AG10803 (cell line): Measurements from ENCODE around the gene NBEAL1.
"Not testable (repeated sequence)": the region's sequence is repeated elsewhere in the genome, so short reads cannot be mapped to it uniquely, and the experiment has no call there.

ENCODE experiments used
- DNase-seq: peaks from one replicate; pipeline ENCODE4 v3.0.0; 2010; ENCODE audit warnings: low read depth
- H3K4me3 ChIP-seq: 2 replicates; pipeline ENCODE4 v1.5.1; 2011; ENCODE audit warnings: mild to moderate bottlenecking, low read length, control low read depth
- TF ChIP-seq, protein P1 (sequence below): conservative IDR thresholded peaks from 2 replicates; pipeline ENCODE4 v1.5.1; 2011; ENCODE audit warnings: mild to moderate bottlenecking, low read length, control low read depth, inconsistent platforms

The NBEAL1 gene

DNA sequence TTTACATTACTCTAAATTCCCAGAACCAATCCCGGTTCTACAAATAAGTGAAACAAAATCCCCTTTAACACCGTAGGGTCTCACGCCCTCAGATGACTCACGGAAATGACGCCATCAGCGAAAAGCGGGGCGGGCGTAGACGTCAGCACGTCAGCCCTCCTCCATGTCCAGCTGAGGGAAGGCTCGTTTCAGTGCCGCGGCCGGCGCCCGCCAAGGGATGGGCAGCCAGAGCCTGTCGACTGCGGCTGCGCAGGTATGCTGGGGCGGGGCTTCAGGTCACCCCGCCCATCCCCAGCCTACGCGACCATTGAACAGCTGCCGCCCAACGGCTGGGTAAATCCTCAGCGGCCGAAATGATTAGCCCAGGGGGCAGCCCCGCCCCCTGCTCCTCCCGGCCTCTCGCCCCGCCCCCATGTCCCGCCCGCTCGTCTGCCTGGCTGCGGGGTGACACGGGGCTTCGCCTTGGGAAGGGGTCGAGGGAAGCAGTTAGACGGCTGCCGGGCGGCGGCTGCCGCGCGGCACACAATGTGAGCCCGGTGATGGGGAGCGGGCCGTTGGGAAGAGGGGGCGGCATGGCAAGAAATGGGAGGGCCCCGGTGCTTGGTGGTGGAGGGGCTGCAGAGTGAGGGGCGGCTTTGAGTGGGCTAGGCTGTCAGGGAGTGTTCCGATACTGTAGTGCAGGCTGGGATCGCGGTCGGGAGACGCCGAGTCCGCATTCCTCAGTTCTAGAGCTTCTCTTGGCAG, at the start of gene NBEAL1:
TSS of gene NBEAL1 (plus strand) at position 420 of the 744 bp plus-strand sequence. CDS start 1,510 bp downstream, outside the sequence.
- TF ChIP-seq, protein P1, sequence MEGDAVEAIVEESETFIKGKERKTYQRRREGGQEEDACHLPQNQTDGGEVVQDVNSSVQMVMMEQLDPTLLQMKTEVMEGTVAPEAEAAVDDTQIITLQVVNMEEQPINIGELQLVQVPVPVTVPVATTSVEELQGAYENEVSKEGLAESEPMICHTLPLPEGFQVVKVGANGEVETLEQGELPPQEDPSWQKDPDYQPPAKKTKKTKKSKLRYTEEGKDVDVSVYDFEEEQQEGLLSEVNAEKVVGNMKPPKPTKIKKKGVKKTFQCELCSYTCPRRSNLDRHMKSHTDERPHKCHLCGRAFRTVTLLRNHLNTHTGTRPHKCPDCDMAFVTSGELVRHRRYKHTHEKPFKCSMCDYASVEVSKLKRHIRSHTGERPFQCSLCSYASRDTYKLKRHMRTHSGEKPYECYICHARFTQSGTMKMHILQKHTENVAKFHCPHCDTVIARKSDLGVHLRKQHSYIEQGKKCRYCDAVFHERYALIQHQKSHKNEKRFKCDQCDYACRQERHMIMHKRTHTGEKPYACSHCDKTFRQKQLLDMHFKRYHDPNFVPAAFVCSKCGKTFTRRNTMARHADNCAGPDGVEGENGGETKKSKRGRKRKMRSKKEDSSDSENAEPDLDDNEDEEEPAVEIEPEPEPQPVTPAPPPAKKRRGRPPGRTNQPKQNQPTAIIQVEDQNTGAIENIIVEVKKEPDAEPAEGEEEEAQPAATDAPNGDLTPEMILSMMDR: no peak
- DNase-seq: peak; percentile 98
- peak within 1 kb of the TSS; percentile 87 for H3K4me3 ChIP-seq

DNA sequence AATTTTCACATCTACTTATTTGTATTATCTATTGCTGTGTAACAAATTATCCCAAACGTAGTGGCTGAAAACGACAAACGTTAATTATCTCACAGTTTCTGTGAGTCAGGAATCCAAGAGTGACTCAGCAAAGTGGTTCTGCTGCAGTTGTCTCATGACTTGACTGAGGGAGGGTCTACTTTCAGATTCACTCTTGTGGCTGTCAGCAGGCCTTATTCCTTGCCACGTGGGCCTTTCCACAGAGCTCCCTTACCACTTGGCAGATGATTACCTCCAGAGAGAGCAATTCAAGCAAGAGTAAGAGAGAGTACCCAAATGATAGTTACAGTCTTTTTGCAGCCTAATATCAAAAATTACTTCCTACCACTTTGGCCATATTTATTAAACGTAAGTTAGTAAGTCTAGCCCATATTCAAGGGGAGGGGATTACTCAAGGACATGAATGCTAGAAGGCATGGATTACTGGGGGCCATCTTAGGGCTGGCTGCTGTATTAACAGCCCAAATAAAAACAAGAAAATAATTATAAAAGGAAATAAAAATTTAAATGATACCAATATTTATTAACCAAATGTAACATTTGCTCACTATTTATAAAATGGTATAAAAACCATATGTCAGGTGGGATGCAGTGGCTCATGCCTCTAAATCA, 48.7 kb upstream of the NBEAL1 start:
- H3K4me3 ChIP-seq: no peak overlapping the region
- peak; percentile 8 for DNase-seq
- TF ChIP-seq, protein P1: no peak

DNA sequence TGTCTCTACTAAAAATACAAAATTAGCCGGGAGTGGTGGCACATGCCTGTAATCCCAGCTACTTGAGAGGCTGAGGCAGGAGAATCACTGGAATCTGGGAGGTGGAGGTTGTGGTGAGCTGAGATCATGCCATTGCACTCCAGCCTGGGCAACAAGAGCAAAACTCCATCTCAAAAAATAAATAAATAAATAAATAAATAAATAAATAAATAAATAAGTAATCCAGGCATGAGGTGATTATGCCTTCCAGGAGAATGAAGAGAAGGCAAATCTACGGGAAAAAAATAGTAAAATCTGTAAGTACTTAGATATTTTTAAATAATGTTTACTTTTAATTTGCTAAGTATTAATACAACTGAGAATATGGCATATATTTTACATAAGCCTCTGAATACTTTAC, 45.3 kb upstream of the NBEAL1 start:
- not testable (repeated sequence) for H3K4me3 ChIP-seq, DNase-seq

GRCh38 chr2:202976809-202977208, 37.9 kb upstream of the NBEAL1 start:
- H3K4me3 ChIP-seq: no peak overlapping the region
- TF ChIP-seq, protein P1: no peak

GRCh38 chr2:202982779-202983491, 31.7 kb upstream of the NBEAL1 start:
- DNase-seq: no peak
- no peak overlapping the region for H3K4me3 ChIP-seq
- TF ChIP-seq, protein P1: no peak

More at GRCh38 chr2:202976809-202977208, 37.9 kb upstream of the NBEAL1 start:
- no peak for DNase-seq

- TF ChIP-seq, protein P1: no peak
- no peak for DNase-seq
- no peak overlapping the region for H3K4me3 ChIP-seq
Measured at GRCh38 chr2:202989749-202990148, 24.9 kb upstream of the NBEAL1 start.

GRCh38 chr2:202990501-202990900, 24.2 kb upstream of the NBEAL1 start:
- H3K4me3 ChIP-seq: no peak overlapping the region
- TF ChIP-seq, protein P1: no peak
- no peak for DNase-seq

DNA sequence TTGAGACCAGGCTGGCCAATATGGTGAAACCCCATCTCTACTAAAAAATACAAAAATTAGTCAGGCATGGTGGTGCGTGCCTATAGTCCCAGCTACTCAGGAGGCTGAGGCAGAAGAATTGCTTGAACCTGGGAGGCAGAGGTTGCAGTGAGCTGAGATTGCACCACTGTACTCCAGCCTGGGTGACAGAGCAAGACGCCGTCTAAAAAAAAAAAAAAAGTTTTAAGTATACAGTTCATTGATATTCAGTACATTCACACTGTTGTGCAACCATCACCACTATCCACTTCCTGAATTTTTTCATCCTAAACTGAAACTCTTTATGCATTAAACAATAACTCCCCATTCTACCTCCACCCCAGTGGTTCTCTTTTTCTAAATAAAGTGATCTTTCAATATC, 17.6 kb upstream of the NBEAL1 start:
- not testable (repeated sequence) for H3K4me3 ChIP-seq, DNase-seq
